Stimulated activated CD8-positive, alpha-beta memory T cell treated with anti-CD3 and anti-CD28 coated beads, Interleukin-7, amount 100 ng/mL, for 4 hours (primary cell): Measurements from ENCODE around the gene TYROBP.
A peak's percentile ranks its signal among the peaks of the same experiment; 100 is the strongest.
"Not testable (repeated sequence)": the region's sequence is repeated elsewhere in the genome, so short reads cannot be mapped to it uniquely, and the experiment has no call there.

Experiments used
- DNase-seq, 2 donors: peaks; one replicate each; pipeline ENCODE4 v3.0.0-alpha.2; 2020; ENCODE audit warnings: low read depth in 2 of 2

The TYROBP gene

DNA sequence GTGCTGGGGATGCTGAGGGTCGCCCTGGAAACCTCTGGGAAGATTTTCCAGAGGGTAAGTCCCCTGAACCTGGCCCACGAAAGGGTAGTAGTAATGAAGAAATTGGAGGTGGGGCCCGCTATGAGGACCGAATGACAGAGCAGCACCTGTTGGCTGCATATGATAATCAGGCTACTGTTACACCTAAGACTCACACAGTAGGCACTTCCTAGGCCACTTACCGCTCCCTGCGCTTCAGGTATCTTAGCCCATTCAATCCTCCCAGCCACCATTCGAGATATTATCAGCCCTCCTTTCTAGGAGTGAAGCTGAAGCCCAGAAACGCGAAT is 23.7 kb upstream of the TYROBP start:
- no peak for DNase-seq

DNA sequence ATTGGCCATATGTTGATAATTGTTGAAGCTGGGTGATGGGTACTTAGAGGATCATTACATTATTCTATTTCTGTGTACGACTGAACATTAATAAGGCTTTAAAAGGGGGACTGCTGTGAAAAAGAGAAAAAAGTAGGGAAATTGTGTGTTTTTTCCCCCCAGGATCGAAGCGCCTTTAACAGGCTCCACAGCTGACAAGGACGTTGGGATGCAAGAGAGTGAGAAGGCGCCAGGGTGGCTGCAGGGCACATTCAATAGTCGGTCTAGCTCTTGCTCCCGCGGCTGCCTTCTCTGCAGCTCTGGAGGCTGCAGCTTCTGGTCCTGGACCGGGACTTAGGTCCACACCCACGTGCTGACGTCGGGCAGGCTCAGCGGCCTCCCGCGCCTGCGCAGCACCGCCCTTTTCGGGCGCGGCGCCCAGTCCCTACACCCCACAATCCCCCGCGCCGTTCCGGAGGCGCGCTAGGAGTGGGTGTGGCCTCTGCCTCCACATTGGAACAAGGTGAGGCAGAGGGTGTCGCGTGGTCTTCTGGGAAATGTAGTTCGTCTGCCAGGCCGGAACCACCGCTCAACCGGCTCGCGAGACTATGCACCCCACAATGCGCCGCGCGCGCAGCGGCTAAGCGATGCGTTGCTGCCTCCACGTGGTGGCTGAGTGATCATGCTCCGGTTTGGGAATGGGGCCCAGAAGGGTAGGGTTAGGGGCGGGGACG is 23.2 kb upstream of the TYROBP start:
- peak; percentile 99 for DNase-seq

DNA sequence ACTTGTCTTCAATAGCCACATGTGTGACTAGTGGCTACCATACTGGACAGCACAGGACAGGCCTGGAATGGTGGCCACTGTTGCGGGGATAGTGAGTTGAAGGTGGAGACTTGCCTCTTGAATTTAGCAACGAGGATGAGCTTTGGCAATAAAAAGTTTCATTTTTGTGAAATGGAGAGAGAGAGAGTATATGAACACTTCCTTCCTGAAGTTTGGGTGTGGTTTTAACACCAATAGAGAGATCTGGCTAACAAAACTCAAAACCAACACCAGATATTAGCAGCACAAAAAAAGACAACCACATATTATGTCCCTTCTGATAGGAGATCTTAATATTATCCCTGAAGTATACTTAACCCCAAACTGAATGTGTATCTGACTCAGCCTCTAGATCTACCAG is 21.8 kb upstream of the TYROBP start:
- no peak for DNase-seq

DNA sequence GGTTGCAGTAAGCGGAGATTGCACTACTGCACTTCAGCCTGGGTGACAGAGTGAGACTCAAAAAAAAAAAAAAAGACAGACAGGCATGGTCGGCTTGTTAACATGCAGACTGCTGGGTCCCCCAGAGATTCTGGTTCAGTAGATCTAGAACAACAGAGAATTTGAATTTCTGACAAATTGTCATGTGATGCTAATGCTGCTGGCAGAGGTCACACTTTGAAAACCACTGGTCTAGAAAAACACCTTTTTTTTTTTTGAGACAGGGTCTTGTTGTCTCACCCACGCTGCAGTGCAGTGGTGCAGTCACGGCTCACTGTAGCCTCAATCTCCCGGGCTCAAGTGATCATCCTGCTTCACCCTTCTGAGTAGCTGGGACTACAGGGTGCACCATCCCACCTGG is 20.4 kb upstream of the TYROBP start:
- DNase-seq, result no peak

DNA sequence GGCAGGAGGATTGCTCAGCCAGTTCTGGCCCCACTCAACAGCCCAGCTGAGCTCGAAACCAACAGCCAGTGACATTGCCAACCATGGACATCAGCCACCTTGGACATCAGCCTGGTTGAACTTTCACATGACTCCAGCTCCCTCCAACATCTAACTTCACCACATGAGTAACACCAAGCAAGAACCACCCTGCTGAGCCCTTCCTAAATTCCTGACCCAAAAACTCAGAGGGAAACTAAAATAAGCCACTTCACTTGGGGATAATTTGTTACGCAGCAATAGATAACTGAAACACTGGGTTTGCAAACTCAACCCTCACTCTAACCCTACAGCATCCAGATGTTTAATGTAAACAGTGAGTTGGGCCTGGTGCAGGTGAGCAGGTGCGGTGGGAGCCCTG is 17.4 kb upstream of the TYROBP start:
- no peak for DNase-seq

DNA sequence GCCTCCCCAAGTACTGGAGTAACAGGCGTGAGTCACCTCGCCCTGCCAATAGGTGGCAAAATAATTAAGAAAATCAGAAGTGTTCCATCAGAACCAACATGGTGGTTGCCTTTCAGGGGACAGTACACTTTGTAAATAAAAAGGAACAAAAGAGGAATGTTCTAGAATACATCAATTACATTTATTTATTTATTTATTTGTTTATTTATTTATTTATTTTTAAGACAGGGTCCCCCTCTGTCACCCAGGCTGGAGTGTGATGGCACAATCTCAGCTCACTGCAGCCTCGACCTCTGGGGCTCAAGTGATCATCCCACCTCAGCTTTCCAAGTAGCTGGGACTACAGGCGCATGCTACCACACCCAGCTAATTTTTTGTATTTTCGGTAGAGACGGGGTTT is 12.9 kb upstream of the TYROBP start:
- DNase-seq, result no peak

DNA sequence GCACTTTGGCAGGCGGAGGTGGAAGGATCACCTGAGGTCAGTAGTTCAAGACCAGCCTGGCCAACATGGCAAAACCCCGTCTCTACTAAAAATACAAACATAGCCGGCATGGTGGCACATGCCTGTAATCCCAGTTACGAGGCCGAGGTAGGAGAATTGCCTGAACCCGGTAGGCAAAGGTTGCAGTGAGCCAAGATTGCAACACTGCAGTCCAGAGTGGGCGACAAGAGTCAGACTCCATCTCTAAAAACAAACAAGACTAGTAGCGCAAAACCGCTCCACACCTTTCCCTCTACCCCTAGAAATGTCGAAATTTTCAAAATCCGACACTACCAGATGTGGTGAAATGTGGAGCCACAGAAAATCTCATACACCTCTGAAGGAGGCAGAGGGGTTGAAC is 11.2 kb upstream of the TYROBP start:
- no peak for DNase-seq

DNA sequence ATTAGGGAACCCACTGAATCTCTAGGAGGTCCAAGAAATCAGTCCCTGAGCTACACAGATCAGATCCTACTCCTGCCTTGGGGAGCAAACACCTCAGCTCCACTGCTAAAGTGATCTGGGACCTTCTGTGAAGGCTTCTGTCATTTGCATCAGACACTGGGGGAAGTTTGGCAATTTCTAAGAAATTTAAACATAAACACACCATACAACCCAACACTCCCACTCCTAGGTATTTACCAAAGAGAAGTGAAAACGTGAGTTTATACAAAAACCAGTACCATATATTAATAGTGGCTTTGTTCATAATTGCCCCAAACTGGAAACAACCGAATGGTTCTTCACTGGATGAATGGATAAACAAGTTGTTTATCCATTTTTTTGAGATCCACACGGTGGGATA is 7.3 kb upstream of the TYROBP start:
- no peak for DNase-seq

DNA sequence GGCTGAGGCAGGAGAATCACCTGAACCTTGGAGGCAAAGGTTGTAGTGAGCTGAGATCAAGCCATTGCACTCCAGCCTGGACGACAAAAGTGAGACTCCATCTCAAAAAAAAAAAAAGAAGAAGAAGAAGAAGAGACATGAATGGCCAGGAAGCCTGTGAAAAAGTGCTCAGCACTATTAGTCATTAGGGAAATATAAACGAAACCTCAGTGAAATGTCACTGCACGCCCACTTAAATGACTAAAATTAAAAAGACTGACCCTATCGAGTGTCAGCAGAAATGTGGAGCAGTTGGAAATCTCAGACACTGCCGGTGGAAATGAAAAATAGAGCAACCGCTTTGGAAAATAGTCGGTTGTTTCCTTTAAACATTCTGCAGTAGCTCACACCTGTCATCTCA is 5.5 kb upstream of the TYROBP start:
- no peak for DNase-seq

DNA sequence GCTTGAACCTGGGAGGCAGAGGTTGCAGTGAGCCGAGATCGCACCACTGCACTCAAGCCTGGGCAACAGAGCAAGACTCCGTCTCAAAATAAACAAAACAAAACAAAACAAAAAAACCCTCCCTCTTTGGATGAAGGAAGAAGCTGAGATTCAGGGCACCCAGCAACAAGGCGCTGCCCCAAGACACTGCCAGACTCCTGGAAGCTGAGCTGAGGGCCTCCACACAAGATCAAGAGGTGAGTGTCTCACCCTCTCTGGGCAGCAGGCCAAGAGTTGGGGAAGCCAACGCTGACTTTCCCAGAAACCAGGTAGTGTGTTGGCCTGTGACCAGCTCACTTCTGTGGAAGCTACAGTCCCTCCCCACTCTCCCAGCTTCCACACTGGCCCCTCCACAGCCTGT is 3.7 kb upstream of the TYROBP start:
- no peak for DNase-seq

DNA sequence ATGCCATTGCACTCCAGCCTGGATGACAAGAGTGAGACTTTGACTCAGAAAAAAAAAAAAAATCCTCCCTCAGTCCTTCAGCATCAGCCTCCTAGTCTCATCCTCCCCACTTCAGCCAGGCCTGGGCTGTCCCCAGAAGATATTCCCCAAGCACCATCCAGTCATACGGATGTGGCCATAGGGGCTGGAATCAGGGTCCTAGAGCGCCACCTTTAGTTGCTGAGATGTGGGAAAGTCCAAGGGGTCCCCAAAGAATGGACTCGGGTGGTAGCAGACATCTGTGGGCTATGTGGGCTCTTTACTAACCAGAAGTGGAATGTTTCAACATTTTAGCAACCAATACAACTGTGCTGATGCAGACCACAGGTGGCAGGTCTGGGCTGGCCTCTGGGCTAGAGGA is 3.1 kb upstream of the TYROBP start:
- no peak for DNase-seq

DNA sequence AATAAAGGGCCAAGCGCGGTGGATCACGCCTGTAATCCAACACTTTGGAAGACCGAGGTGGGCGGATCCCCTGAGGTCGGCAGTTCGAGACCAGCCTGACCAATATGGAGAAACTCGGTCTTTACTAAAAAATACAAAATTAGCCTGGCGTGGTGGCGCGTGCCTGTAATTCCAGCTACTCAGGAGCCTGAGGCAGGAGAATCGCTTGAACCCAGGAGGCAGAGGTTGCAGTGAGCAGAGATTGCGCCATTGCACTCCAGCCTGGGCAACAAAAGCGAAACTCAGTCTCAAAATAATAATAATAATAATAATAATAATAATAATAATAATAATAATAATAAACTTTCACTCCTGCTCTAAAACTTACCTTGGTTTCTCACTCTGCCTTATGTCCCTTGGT is 2.3 kb upstream of the TYROBP start:
- not testable (repeated sequence) for DNase-seq

DNA sequence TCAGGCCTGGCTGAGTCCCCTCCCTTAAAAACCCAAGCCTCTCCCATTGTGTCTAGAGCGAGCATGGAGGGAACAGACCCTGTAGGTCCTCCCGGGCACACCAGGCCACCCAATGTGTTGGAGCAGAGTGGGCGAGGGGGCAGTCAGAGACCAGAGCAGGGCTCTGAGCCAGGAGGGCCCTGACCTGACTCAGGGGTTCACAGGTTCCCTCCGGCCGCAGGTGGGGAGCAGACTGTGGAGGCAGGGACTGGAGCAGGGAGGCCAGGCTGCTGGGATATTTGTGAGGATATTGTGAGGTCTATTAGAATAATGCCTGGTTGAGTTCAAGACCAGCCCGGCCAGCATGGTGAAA is 1.6 kb upstream of the TYROBP start:
- no peak for DNase-seq

DNA sequence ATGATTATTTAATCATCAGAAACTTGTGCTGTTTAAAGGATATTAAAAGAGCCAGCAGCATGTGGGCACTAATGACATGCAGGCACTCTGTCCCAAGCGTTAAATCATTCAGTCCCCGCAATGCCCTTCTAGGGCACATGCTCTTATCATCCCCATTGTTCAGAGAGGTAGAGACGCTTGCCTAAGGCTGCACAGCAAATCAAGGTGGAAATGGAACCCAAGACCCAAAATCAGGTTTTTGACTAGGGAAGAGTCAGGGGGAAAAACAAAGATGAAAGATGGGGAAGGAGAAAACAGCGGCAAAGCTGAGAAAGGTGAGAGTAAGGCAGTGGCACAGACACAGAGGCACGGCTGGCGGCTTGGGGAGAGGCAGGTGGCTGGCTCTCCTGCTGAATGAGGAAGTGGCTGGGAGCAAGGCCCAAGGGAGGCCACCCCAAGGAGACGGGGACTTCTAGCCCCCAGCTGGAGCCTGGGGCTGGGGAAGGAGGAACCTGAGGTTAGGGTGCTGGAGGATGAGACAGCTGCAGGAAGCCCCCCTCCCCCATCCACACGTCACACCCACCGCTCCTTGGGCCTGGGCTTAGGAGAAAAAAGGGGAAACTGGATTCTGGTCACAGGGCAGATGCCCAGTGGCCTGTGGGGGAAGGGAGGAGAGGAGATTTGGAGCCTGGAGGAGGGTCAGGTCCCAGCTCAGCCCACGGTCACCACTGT is 1.0 kb upstream of the TYROBP start:
- peak in 1 of 2 donors; percentile 31 for DNase-seq

DNA sequence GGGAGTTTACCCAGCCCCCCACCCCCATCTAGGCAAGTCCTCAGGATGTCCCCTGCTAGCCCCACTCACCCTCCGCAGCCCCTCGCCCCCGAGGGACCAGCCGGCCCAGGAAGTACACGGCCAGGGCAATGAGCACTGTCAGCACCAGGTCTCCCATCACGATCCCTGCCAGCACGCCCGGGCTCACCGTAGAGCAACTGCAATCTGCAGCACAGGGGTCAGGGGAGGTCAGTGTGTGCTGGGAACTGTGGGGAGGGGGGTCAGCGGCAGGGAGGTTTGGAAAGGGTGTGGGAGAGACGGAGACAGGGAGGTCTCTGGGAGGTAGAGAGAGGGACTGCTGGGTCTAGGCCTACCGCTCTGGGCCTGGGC is 734 bp downstream of the TYROBP start:
- DNase-seq, result no peak

DNA sequence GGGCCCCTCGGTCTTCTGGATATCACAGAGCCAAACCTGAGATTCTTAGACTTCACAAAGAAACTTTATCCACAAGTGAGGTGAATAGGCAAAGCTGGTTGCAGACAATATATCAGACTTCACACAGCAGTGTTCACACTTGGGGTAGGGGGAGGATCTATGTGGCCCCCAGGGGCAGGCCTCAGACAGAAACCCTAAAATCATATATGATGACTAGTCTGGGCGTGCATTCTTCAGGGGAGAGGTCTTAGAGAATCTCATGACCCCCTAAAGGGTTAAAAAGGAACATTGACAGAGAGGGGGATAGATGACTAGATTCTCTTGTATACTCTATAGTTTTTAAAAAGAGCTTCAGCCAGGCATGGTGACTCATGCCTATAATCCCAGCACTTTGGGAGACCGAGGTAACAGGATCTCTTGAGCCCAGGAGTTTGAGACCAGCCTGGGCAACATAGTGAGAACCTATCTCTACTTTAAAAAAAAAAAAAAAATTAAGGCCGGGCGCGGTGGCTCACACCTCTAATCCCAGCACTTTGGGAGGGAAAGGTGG is 2.8 kb downstream of the TYROBP start:
- no peak for DNase-seq

DNA sequence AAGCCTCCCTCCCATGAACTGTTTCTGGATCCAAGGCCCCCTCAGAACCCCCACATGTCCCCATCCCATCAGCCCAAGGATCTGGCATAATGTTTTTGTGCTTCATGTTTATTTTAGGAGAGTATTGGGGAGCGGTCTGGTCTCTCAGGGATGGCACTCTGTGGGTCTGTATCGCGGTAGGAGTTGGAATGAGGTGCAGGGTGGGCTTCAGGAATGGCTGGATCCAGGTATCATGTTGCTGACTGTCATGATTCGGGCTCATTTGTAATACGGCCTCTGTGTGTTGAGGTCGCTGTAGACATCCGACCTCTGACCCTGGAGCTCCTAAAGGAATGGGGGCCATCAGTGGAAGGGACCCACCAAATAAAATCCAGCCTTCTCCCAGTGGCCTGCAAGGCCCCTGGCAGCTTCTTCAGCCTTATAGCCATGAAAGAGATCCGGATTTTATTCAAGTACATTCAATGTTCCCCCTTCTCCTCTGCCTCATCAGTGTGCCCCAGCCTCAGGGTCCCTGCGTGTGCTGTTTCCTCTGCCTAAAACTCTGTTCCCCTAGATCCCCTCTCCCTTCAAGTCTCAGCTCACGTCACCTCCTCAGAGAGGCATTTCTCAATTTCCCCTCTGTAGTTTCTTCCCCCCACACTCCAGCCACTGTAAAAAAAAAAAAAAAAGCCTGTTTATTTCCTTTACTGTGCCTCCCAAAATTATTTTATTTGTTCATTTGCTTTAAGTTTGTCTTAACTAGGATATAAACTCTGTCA is 3.6 kb downstream of the TYROBP start:
- no peak for DNase-seq

DNA sequence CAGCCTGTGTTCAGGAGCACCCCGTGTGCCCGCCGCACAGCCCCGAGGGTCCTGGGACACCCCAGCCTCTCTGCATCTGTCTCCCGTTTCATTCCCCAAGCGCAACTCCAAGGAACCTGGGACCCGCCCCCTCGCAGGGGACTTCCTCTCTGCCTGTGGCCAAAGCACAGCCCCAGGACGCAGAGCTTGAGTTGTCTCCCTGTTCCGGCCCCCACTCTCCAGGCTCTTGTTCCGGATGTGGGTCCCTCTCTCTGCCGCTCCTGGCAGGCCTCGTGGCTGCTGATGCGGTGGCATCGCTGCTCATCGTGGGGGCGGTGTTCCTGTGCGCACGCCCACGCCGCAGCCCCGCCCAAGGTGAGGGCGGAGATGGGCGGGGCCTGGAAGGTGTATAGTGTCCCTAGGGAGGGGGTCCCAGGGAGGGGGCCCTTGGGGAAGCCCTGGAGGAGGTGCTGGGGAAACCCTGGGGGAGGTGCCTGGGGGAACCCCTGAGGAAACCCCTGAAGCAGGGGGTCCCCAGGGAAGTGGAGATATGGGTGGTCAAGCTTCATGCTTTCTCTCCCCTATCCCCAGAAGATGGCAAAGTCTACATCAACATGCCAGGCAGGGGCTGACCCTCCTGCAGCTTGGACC is 4.4 kb downstream of the TYROBP start:
- DNase-seq, result peak; percentile 90 to 92

DNA sequence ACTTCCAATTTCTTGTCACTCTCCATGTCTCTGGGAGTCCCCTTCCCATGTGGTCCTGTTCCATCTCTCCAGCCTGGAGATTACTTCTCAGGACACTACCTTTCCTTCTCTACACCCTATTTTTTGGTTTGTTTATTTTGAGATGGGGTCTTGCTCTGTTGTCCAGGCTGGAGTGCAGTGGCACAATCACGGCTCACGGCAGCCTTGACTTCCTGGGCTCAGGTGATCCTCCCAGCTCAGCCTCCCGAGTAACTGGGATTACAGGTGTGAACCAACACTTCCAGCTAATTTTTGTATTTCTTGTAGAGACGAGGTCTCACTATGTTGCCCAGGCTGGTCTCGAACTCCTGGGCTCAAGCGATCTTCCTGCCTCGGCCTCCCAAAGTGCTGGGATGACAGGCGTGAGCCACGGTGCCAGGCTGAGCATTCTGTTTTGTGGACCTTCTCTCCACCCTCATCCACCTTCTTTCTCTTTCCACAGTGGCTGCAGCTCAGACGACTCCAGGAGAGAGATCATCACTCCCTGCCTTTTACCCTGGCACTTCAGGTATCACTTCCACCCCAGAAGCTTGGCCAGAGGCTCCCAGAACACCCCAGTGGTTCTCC is 5.1 kb downstream of the TYROBP start:
- DNase-seq, result no peak

DNA sequence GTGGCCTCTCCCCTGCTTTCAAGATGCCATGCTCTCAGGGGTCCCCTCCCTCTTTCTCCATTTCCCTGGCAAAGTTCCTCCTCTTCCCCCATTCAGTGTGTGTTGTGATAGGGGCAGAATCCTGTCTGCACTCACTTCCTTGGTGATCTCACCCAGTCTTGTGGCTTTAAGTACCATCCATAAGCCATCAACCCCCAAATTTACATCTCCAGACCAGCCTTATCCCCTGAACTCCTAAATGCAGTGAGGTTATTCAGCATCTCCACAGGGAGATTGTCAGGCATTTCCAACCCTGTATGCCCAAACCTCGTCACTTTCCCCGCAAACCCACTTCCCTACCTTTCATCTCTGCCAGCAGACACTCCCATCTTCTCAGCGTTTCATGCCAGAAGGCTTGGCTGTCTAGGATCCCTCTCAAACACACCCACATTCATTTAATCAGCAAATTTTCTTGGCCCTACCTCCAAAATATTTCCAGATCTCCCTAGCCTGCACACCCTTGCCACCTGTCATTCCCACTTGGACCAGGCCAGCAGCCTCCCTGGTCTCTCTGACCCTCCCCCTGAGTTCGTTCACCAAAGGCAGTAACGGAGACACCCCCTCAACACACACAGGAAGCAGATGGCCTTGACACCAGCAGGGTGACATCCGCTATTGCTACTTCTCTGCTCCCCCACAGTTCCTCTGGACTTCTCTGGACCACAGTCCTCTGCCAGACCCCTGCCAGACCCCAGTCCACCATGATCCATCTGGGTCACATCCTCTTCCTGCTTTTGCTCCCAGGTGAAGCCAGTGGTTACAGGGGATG is 6.0 kb downstream of the TYROBP start, which contains the start of gene HCST:
Gene HCST, plus strand, starts transcription at position 676 of the 808 bp plus-strand sequence. Its CDS starts 65 bp downstream, at position 741.
- DNase-seq, result peak in 1 of 2 donors; percentile 36

DNA sequence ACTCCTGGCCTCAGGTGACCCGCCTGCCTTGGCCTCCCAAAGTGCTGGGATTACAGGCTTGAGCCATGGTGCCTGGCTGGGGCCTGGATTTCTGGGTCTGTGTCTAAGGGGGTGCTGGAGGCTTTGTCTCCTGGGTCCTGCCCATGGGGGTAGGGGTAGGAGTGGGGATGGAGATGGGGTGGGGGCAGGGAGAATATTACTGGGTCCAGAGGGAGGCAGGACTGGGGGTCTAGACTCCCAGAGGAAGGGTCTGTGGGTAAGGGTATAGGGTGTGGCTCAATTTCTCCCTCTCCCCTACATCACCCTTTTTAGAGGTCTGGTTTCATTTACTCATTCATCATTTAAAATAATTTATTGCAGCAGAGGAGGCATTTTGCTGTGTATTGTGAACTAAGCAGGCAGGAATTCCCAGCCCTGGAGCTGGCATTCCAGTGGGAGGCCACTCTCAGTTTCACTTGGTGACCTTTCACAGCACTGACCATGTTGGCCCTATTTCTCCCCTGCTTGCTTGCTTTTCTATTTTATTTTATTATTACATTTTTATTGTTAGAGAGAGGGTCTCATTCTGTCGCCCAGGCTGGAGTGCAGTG is 6.9 kb downstream of the TYROBP start:
- no peak for DNase-seq
